Spleen (tissue), 11 donors: ENCODE results near the gene ROMO1. TPM values are rescaled to one million over a fixed set of nuclear protein-coding genes. Genes with fewer than 3 reads are reported as not detected.

Source experiments
- DNase-seq: peaks from one replicate; pipeline ENCODE4 v3.0.0-alpha.2; 2020
- H3K27ac ChIP-seq, 8 donors: fragments of 200-600 bp; sonication (generic) in 7 of 8; 1 replicate in 4 of 8; 2 replicates in 4 of 8; pipeline versions ENCODE4 v1.5.0 to v1.8.0; 2016 to 2021; ENCODE audit warnings: inconsistent platforms in 4 of 8, mild to moderate bottlenecking in 4 of 8, moderate library complexity in 1 of 8
- H3K27me3 ChIP-seq, 7 donors: fragments of 200-600 bp; sonication (generic) in 6 of 7; replicated peaks in 1 of 7; 1 replicate in 4 of 7; 2 replicates in 3 of 7; pipeline versions ENCODE4 v1.5.0 to v1.8.0; 2016 to 2021; ENCODE audit warnings: inconsistent platforms in 3 of 7, mild to moderate bottlenecking in 1 of 7
- H3K36me3 ChIP-seq, 6 donors: fragments of 200-600 bp; sonication (generic) in 5 of 6; 1 replicate in 4 of 6; 2 replicates in 2 of 6; pipeline versions ENCODE4 v1.5.0 to v1.8.0; 2016 to 2021; ENCODE audit warnings: inconsistent platforms in 2 of 6
- H3K4me1 ChIP-seq, 6 donors: fragments of 200-600 bp; sonication (generic) in 5 of 6; 1 replicate in 3 of 6; 2 replicates in 3 of 6; pipeline versions ENCODE4 v1.5.0 to v1.8.0; 2016 to 2021; ENCODE audit warnings: inconsistent platforms in 3 of 6
- H3K4me3 ChIP-seq, 8 donors: fragments of 200-600 bp; sonication (generic) in 7 of 8; 1 replicate in 4 of 8; 2 replicates in 4 of 8; pipeline versions ENCODE4 v1.5.0 to v1.8.0; 2016 to 2021; ENCODE audit warnings: inconsistent platforms in 4 of 8, mild to moderate bottlenecking in 4 of 8, moderate library complexity in 2 of 8
- H3K9me3 ChIP-seq, 8 donors: fragments of 200-600 bp; sonication (generic) in 7 of 8; 1 replicate in 4 of 8; 2 replicates in 4 of 8; pipeline versions ENCODE4 v1.5.0 to v1.8.0; 2016 to 2021; ENCODE audit warnings: inconsistent platforms in 4 of 8
- CTCF ChIP-seq, 11 experiments: fragments of 200-600 bp in 7 of 11; fragments of 450-650 bp in 4 of 11; sonication (generic) in 4 of 11; IDR thresholded peaks in 8 of 11; conservative IDR thresholded peaks in 3 of 11; 1 replicate in 7 of 11; 2 replicates in 4 of 11; pipeline versions ENCODE4 v1.4.0 to v1.8.0; 2016 to 2021; ENCODE audit warnings: antibody characterized with exemption in 11 of 11, inconsistent platforms in 4 of 11, mild to moderate bottlenecking in 1 of 11
- POLR2A ChIP-seq, 3 donors: fragments of 450-650 bp; IDR thresholded peaks; one replicate each; pipeline ENCODE4 v1.5.1; 2017; ENCODE audit warnings: antibody characterized with exemption in 3 of 3, mild to moderate bottlenecking in 1 of 3
- POLR2AphosphoS5 ChIP-seq, 3 donors: sonication (generic); formaldehyde crosslinking; IDR thresholded peaks; one replicate each; pipeline ENCODE4 v1.5.1; 2017; ENCODE audit warnings: antibody characterized with exemption in 3 of 3
- WGBS, 5 donors: extraction: QIAGEN DNeasy Blood & Tissue Kit in 3 of 5; methylation state at CpG; one replicate each; pipeline versions ENCODE4 v1.1.5 to v1.1.7; 2013 to 2018; 5-methylcytosine and 5-hydroxymethylcytosine counted together
- intact Hi-C: fragments of 100-400 bp; cut with DNase I; formaldehyde crosslinking; loops from one replicate; pipeline ENCODE4 v1.15.0; 2023; ENCODE audit warnings: low total_unique reads
- polyA plus RNA-seq, 3 donors: library from polyadenylated mRNA; stranded (reverse); fragments of 200-250 nt; gene quantifications; one replicate each; pipeline ENCODE4 v1.2.1, GENCODE V29; 2013
- total RNA-seq, 7 donors: library from RNA; depleted of rRNA in 3 of 7; stranded (reverse); fragments of >200 nt in 3 of 7; fragmentation: NEBNext Ultra II Directional in 4 of 7; extraction: Animal tissue kit (Norgen Biotek cat#: 25700) in 4 of 7; gene quantifications; one replicate each; pipeline versions ENCODE4 v1.1.0 to v1.2.1, GENCODE V29; 2016 to 2021
- donor health status: healthy with polysubstance abuse.
- donor health status: DM: no; HTN: no; CAD: no; lungs with moderate emphysema.
- donor health status: DM: no; HTN: no; CAD: no.
- donor health status: Bipolar disorder and iron deficiency.
- donor health status: healthy.
- donor health status: DM: no; HTN: no; CAD: no.
- donor health status: DM: yes; HTN: yes; CAD: no.

The ROMO1 gene
- total and polyA plus RNA-seq, 10 donors, result 66.2 to 372 (median 118) TPM

- DNase-seq, result peak; percentile 75
- H3K9me3 ChIP-seq, result no peaks in the 10 kb centered on the region
- H3K36me3 ChIP-seq, result peaks cover 0 to 35% (median 23%) of the 10 kb centered on the region in 6 donors
- H3K27ac ChIP-seq, result no peak overlapping the region
- no peaks in the 10 kb centered on the region for H3K27me3 ChIP-seq
- intact Hi-C loops, result no loop called here
- H3K4me3 ChIP-seq, result no peak overlapping the region
- H3K4me1 ChIP-seq, result peaks cover 18 to 38% (median 32%) of the 10 kb centered on the region in 6 donors
- 97 to 99% (median 97%) methylated on average over 17 of the region's 17 CpGs for WGBS, 5 donors
- TF ChIP-seq CTCF (IDR thresholded peaks at IDR 0.05 in 8 of 11, conservative IDR thresholded peaks at IDR 0.05 in 3 of 11) (no peak), POLR2AphosphoS5 (IDR thresholded peaks at IDR 0.05) (no peak), POLR2A (IDR thresholded peaks at IDR 0.05) (no peak)
Measured at GRCh38 chr20:35665949-35666288, 33.3 kb upstream of the ROMO1 start.

GRCh38 chr20:35669221-35669620 is 30.0 kb upstream of the ROMO1 start:
- 91 to 99% (median 95%) methylated on average over 4 to 5 of the region's 5 CpGs for WGBS, 5 donors
- H3K27me3 ChIP-seq, result no peaks in the 10 kb centered on the region
- no peak for DNase-seq
- peaks cover 0 to 68% (median 55%) of the 10 kb centered on the region in 6 donors for H3K36me3 ChIP-seq
- H3K4me3 ChIP-seq, result no peak overlapping the region
- no peaks in the 10 kb centered on the region for H3K9me3 ChIP-seq
- no peak for TF ChIP-seq POLR2AphosphoS5 (IDR thresholded peaks at IDR 0.05)
- no peak for TF ChIP-seq POLR2A (IDR thresholded peaks at IDR 0.05)
- no peak for TF ChIP-seq CTCF (IDR thresholded peaks at IDR 0.05 in 8 of 11, conservative IDR thresholded peaks at IDR 0.05 in 3 of 11)
- intact Hi-C loops, result no loop called here
- no peak overlapping the region for H3K27ac ChIP-seq
- peaks cover 0 to 8% (median 4%) of the 10 kb centered on the region in 6 donors for H3K4me1 ChIP-seq

- Histone ChIP-seq H3K4me3 (no peak overlapping the region), H3K4me1 (peaks cover 0 to 8% (median 4%) of the 10 kb centered on the region in 6 donors), H3K36me3 (peaks cover 0 to 73% (median 60%) of the 10 kb centered on the region in 6 donors), H3K27me3 (no peaks in the 10 kb centered on the region), H3K9me3 (no peaks in the 10 kb centered on the region), H3K27ac (no peak overlapping the region)
- 78 to 100% (median 90%) methylated on average over 1 of the region's 1 CpG for WGBS, 5 donors
- DNase-seq, result no peak
- TF ChIP-seq POLR2AphosphoS5 (IDR thresholded peaks at IDR 0.05), result no peak
- TF ChIP-seq CTCF (IDR thresholded peaks at IDR 0.05 in 8 of 11, conservative IDR thresholded peaks at IDR 0.05 in 3 of 11), result no peak
- TF ChIP-seq POLR2A (IDR thresholded peaks at IDR 0.05), result no peak
- intact Hi-C loops, result no loop called here
Measured at GRCh38 chr20:35669681-35670080, 29.5 kb upstream of the ROMO1 start.

GRCh38 chr20:35673884-35674283 is 25.3 kb upstream of the ROMO1 start:
- intact Hi-C loops, result no loop called here
- TF ChIP-seq POLR2AphosphoS5 (IDR thresholded peaks at IDR 0.05) (no peak), CTCF (IDR thresholded peaks at IDR 0.05 in 8 of 11, conservative IDR thresholded peaks at IDR 0.05 in 3 of 11) (no peak), POLR2A (IDR thresholded peaks at IDR 0.05) (no peak)
- DNase-seq, result no peak
- H3K4me1 ChIP-seq, result no peaks in the 10 kb centered on the region
- no peaks in the 10 kb centered on the region for H3K9me3 ChIP-seq
- 75 to 91% (median 86%) methylated on average over 4 of the region's 4 CpGs for WGBS, 5 donors
- H3K27ac ChIP-seq, result no peak overlapping the region
- no peak overlapping the region for H3K4me3 ChIP-seq
- H3K27me3 ChIP-seq, result no peaks in the 10 kb centered on the region
- peaks cover 0 to 100% (median 69%) of the 10 kb centered on the region in 6 donors for H3K36me3 ChIP-seq
